ENCODE data around the gene EZH1. TPM values are rescaled to one million over a fixed set of nuclear protein-coding genes. Genes with fewer than 3 reads are reported as not detected.

The EZH1 gene
- total and polyA plus RNA-seq, 2 of the 4 experiments (the other 2 are of a cell fraction), result 17.6 to 27.3 TPM

DNA sequence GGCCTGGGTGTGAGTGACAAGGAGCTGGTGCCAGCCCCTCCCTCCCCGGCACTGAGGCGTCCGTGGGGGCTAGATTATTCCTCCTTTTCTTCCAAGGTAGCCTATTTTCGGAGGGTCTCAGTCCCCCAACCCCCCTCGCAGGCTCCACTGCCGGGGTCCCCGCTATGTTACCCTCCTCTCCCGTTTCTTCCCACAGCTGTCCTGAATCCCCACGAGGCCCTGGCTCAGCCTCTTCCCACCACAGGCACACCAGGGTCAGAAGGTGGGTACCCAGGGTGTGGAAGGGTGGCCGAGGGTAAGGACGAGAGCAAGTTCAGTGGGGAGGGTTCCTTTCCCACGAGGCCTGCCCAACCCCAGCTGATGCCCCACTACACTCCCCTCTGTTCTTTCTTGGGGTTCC is 16.8 kb upstream of the EZH1 start:
- ATAC-seq (ENCODE audit: low read depth) (no peak), DNase-seq (no peak)
- H3K27ac ChIP-seq (ENCODE audit: insufficient read depth, low read length), result no peak overlapping the region
- H4K20me1 ChIP-seq (ENCODE audit: insufficient read depth, low read length), result no peaks in the 10 kb centered on the region
- ChIA-PET CTCF (interaction anchor here (3.5 kb wide), 1 partner anchor 14 kb away, joined by 12 read pairs; no protein-coding TSS in a partner anchor), POLR2A (ENCODE audit: unreplicated experiment) (no interaction called here)
- no peaks in the 10 kb centered on the region for H3K79me1 ChIP-seq (ENCODE audit: low read depth in 1 of 2, low read length in 2 of 2)
- H2BK5ac ChIP-seq (ENCODE audit: low read depth, low read length, poor library complexity, severe bottlenecking), result no peak overlapping the region
- TF ChIP-seq, protein P1, sequence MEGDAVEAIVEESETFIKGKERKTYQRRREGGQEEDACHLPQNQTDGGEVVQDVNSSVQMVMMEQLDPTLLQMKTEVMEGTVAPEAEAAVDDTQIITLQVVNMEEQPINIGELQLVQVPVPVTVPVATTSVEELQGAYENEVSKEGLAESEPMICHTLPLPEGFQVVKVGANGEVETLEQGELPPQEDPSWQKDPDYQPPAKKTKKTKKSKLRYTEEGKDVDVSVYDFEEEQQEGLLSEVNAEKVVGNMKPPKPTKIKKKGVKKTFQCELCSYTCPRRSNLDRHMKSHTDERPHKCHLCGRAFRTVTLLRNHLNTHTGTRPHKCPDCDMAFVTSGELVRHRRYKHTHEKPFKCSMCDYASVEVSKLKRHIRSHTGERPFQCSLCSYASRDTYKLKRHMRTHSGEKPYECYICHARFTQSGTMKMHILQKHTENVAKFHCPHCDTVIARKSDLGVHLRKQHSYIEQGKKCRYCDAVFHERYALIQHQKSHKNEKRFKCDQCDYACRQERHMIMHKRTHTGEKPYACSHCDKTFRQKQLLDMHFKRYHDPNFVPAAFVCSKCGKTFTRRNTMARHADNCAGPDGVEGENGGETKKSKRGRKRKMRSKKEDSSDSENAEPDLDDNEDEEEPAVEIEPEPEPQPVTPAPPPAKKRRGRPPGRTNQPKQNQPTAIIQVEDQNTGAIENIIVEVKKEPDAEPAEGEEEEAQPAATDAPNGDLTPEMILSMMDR (conservative IDR thresholded peaks at IDR 0.05; ENCODE audit: low read depth, low read length), result no peak
- TF ChIP-seq FOS (IDR thresholded peaks at IDR 0.05; ENCODE audit: low read depth, low read length), result no peak
- no peak for TF ChIP-seq RAD21 (IDR thresholded peaks at IDR 0.05; ENCODE audit: low read length)
- TF ChIP-seq, protein P2, sequence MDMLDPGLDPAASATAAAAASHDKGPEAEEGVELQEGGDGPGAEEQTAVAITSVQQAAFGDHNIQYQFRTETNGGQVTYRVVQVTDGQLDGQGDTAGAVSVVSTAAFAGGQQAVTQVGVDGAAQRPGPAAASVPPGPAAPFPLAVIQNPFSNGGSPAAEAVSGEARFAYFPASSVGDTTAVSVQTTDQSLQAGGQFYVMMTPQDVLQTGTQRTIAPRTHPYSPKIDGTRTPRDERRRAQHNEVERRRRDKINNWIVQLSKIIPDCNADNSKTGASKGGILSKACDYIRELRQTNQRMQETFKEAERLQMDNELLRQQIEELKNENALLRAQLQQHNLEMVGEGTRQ (IDR thresholded peaks at IDR 0.05; ENCODE audit: low read depth, low read length), result no peak
- TF ChIP-seq, protein P3, sequence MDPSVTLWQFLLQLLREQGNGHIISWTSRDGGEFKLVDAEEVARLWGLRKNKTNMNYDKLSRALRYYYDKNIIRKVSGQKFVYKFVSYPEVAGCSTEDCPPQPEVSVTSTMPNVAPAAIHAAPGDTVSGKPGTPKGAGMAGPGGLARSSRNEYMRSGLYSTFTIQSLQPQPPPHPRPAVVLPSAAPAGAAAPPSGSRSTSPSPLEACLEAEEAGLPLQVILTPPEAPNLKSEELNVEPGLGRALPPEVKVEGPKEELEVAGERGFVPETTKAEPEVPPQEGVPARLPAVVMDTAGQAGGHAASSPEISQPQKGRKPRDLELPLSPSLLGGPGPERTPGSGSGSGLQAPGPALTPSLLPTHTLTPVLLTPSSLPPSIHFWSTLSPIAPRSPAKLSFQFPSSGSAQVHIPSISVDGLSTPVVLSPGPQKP (IDR thresholded peaks at IDR 0.05; ENCODE audit: borderline replicate concordance, low read depth, low read length), result no peak
- TF ChIP-seq MXI1 (IDR thresholded peaks at IDR 0.05; ENCODE audit: borderline replicate concordance, low read depth, low read length), result no peak
- TF ChIP-seq CHD1 (IDR thresholded peaks at IDR 0.05; ENCODE audit: low read depth, low read length), result no peak
- TF ChIP-seq RFX5 (IDR thresholded peaks at IDR 0.05; ENCODE audit: low read depth, low read length), result no peak
- TF ChIP-seq RCOR1 (IDR thresholded peaks at IDR 0.05; ENCODE audit: insufficient replicate concordance, low read length), result no peak
- TF ChIP-seq SMC3 (IDR thresholded peaks at IDR 0.05; ENCODE audit: low read depth, low read length), result no peak
- H3K18ac ChIP-seq (ENCODE audit: low read depth, low read length), result no peak overlapping the region
- no peaks in the 10 kb centered on the region for H3K9me1 ChIP-seq (ENCODE audit: insufficient read depth, low read length)
- H2AK5ac ChIP-seq (ENCODE audit: low read depth, low read length), result 0 out of 2 replicates have a peak overlapping the region, but pooled peaks have one; percentile 3
- dilution Hi-C loops (cut with HindIII; ENCODE audit: low sequenced_read_pairs, unreplicated experiment), result no loop called here
- peak overlapping the region; percentile 87 for H2AFZ ChIP-seq (replicated peaks; ENCODE audit: low read length, poor library complexity)
- 40% methylated on average over 1 of the region's 12 CpGs; no CpG with 5 or more reads in 1 of the 2 experiments for WGBS, 2 experiments (ENCODE audit: extremely low coverage in 2 of 2, insufficient read length in 1 of 2)
- H3K4ac ChIP-seq (ENCODE audit: low read depth, low read length), result no peak overlapping the region
- no peak overlapping the region for H3K56ac ChIP-seq (ENCODE audit: extremely low read depth, insufficient read depth, low read length)
- in situ Hi-C loops (cut with MboI; ENCODE audit: low sequenced_read_pairs), result no loop called here
- BruUV-seq (replicated peaks), result no TSS peak
- H3K14ac ChIP-seq (replicated peaks; ENCODE audit: low read depth, low read length), result no peak overlapping the region; the same call in 1 of the 2 replicates
- H2BK20ac ChIP-seq (ENCODE audit: low read depth, low read length), result no peak overlapping the region
- H3K27me3 ChIP-seq (ENCODE audit: control insufficient read depth, insufficient read depth, low read length), result peaks cover 43% of the 10 kb centered on the region
- H3K4me1 ChIP-seq (ENCODE audit: control insufficient read depth, insufficient read depth, low read length), result no peaks in the 10 kb centered on the region
- no peak overlapping the region for H4K5ac ChIP-seq (ENCODE audit: low read depth, low read length)
- H3K4me3 ChIP-seq (ENCODE audit: insufficient read depth, low read depth, low read length), result no peak overlapping the region
- H2BK120ac ChIP-seq (ENCODE audit: low read depth, low read length), result no peak overlapping the region
- H3K9ac ChIP-seq (ENCODE audit: low read depth, low read length), result no peak overlapping the region
- no peaks in the 10 kb centered on the region for H3K9me3 ChIP-seq (ENCODE audit: control insufficient read depth, insufficient read depth, low read length)
- H4K8ac ChIP-seq (ENCODE audit: low read depth in 2 of 2, low read length in 2 of 2), result no peak overlapping the region
- peak overlapping the region; percentile 74; the same call in 1 of the 2 replicates for H3K4me2 ChIP-seq (ENCODE audit: low read depth, low read length)
- no peak overlapping the region for H3K23ac ChIP-seq (ENCODE audit: low read depth, low read length)
- H2AK9ac ChIP-seq (replicated peaks; ENCODE audit: low read depth, low read length, poor library complexity), result peak overlapping the region; percentile 7
- no peak overlapping the region for H2BK15ac ChIP-seq (ENCODE audit: low read depth, low read length)
- H3K36me3 ChIP-seq (ENCODE audit: control insufficient read depth, insufficient read depth, low read length), result no peaks in the 10 kb centered on the region
- H4K91ac ChIP-seq (ENCODE audit: insufficient read depth, low read depth, low read length), result no peak overlapping the region
- intact Hi-C loops (cut with micrococcal nuclease), result loop anchor here (5.0 kb wide), 2 partner anchors 61 to 184 kb away; partner anchors contain the start of genes BECN1 and PSMC3IP

Measured in IMR-90 (cell line).